ENCODE results near the gene IL32. TPM values are rescaled to one million over a fixed set of nuclear protein-coding genes. Genes with fewer than 3 reads are reported as not detected.

IL32 gene
- total and polyA plus RNA-seq, 2 experiments from 2014 or later = 2.3 to 6.1 TPM

DNA sequence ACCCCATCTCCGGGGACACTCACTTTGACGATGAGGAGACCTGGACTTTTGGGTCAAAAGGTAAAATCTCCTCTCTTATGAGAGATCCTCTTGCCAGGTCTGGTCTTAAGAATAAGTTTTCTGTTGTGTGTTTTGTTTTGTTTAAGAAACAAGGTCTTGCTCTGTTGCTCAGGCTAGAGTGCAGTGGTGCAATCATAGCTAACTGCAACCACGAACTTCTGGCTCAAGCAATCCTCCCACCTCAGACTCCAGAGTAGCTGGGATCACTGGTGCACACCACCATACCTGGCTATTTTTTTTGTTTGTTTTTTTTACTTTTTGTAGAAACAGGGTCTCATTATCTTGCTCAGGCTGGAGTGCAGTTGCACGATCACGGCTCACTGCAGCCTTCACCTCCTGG, 15.0 kb upstream of the IL32 start:
- no peak overlapping the region for H2AFZ ChIP-seq
- H3K9me3 Mint-ChIP-seq = peaks cover 4% of the 10 kb centered on the region; the same call in 2 of the 3 replicates
- ATAC-seq = no peak

More for the DNA sequence above, 15.0 kb upstream of the IL32 start:
- no peaks in the 10 kb centered on the region for H3K9me2 ChIP-seq (ENCODE audit: insufficient read depth)
- Mint-ChIP-seq H3K4me1 (peaks cover 14% of the 10 kb centered on the region), H3K36me3 (ENCODE audit: low read depth) (peaks cover 45% of the 10 kb centered on the region), H3K4me3 (no peak overlapping the region), H3K27ac (no peak overlapping the region), H3K27me3 (ENCODE audit: insufficient read depth, low read depth, poor library complexity) (peaks cover 25% of the 10 kb centered on the region)
- no peak overlapping the region for H3K4me2 ChIP-seq
- H4K20me1 ChIP-seq (replicated peaks; ENCODE audit: insufficient read depth) = peaks cover 7% of the 10 kb centered on the region
- H3K36me3 ChIP-seq (ENCODE audit: insufficient read depth) = no peaks in the 10 kb centered on the region
- H3K4me3 ChIP-seq = no peak overlapping the region
- TF ChIP-seq EZH2phosphoT487 (IDR thresholded peaks at IDR 0.05; ENCODE audit: unreplicated experiment) = no peak
- no peak for TF ChIP-seq EZH2 (IDR thresholded peaks at IDR 0.05; ENCODE audit: low read depth, unreplicated experiment)
- TF ChIP-seq, protein P1, sequence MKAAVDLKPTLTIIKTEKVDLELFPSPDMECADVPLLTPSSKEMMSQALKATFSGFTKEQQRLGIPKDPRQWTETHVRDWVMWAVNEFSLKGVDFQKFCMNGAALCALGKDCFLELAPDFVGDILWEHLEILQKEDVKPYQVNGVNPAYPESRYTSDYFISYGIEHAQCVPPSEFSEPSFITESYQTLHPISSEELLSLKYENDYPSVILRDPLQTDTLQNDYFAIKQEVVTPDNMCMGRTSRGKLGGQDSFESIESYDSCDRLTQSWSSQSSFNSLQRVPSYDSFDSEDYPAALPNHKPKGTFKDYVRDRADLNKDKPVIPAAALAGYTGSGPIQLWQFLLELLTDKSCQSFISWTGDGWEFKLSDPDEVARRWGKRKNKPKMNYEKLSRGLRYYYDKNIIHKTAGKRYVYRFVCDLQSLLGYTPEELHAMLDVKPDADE (IDR thresholded peaks at IDR 0.05) = no peak
- TF ChIP-seq, protein P2, sequence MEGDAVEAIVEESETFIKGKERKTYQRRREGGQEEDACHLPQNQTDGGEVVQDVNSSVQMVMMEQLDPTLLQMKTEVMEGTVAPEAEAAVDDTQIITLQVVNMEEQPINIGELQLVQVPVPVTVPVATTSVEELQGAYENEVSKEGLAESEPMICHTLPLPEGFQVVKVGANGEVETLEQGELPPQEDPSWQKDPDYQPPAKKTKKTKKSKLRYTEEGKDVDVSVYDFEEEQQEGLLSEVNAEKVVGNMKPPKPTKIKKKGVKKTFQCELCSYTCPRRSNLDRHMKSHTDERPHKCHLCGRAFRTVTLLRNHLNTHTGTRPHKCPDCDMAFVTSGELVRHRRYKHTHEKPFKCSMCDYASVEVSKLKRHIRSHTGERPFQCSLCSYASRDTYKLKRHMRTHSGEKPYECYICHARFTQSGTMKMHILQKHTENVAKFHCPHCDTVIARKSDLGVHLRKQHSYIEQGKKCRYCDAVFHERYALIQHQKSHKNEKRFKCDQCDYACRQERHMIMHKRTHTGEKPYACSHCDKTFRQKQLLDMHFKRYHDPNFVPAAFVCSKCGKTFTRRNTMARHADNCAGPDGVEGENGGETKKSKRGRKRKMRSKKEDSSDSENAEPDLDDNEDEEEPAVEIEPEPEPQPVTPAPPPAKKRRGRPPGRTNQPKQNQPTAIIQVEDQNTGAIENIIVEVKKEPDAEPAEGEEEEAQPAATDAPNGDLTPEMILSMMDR (conservative IDR thresholded peaks at IDR 0.05; ENCODE audit: low read depth in 2 of 2) = no peak
- TF ChIP-seq, protein P3, sequence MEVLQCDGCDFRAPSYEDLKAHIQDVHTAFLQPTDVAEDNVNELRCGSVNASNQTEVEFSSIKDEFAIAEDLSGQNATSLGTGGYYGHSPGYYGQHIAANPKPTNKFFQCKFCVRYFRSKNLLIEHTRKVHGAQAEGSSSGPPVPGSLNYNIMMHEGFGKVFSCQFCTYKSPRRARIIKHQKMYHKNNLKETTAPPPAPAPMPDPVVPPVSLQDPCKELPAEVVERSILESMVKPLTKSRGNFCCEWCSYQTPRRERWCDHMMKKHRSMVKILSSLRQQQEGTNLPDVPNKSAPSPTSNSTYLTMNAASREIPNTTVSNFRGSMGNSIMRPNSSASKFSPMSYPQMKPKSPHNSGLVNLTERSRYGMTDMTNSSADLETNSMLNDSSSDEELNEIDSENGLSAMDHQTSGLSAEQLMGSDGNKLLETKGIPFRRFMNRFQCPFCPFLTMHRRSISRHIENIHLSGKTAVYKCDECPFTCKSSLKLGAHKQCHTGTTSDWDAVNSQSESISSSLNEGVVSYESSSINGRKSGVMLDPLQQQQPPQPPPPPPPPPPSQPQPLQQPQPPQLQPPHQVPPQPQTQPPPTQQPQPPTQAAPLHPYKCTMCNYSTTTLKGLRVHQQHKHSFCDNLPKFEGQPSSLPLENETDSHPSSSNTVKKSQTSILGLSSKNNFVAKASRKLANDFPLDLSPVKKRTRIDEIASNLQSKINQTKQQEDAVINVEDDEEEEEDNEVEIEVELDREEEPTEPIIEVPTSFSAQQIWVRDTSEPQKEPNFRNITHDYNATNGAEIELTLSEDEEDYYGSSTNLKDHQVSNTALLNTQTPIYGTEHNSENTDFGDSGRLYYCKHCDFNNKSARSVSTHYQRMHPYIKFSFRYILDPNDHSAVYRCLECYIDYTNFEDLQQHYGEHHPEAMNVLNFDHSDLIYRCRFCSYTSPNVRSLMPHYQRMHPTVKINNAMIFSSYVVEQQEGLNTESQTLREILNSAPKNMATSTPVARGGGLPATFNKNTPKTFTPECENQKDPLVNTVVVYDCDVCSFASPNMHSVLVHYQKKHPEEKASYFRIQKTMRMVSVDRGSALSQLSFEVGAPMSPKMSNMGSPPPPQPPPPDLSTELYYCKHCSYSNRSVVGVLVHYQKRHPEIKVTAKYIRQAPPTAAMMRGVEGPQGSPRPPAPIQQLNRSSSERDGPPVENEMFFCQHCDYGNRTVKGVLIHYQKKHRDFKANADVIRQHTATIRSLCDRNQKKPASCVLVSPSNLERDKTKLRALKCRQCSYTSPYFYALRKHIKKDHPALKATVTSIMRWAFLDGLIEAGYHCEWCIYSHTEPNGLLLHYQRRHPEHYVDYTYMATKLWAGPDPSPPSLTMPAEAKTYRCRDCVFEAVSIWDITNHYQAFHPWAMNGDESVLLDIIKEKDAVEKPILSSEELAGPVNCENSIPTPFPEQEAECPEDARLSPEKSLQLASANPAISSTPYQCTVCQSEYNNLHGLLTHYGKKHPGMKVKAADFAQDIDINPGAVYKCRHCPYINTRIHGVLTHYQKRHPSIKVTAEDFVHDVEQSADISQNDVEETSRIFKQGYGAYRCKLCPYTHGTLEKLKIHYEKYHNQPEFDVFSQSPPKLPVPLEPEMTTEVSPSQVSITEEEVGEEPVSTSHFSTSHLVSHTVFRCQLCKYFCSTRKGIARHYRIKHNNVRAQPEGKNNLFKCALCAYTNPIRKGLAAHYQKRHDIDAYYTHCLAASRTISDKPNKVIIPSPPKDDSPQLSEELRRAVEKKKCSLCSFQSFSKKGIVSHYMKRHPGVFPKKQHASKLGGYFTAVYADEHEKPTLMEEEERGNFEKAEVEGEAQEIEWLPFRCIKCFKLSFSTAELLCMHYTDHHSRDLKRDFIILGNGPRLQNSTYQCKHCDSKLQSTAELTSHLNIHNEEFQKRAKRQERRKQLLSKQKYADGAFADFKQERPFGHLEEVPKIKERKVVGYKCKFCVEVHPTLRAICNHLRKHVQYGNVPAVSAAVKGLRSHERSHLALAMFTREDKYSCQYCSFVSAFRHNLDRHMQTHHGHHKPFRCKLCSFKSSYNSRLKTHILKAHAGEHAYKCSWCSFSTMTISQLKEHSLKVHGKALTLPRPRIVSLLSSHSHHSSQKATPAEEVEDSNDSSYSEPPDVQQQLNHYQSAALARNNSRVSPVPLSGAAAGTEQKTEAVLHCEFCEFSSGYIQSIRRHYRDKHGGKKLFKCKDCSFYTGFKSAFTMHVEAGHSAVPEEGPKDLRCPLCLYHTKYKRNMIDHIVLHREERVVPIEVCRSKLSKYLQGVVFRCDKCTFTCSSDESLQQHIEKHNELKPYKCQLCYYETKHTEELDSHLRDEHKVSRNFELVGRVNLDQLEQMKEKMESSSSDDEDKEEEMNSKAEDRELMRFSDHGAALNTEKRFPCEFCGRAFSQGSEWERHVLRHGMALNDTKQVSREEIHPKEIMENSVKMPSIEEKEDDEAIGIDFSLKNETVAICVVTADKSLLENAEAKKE (CRISPR knock-in tag; IDR thresholded peaks at IDR 0.05) = no peak
- no peak for TF ChIP-seq STAT1 (IDR thresholded peaks at IDR 0.05; ENCODE audit: unreplicated experiment)
- no peak for TF ChIP-seq JUNB (IDR thresholded peaks at IDR 0.05; ENCODE audit: unreplicated experiment)
- TF ChIP-seq, protein P4, sequence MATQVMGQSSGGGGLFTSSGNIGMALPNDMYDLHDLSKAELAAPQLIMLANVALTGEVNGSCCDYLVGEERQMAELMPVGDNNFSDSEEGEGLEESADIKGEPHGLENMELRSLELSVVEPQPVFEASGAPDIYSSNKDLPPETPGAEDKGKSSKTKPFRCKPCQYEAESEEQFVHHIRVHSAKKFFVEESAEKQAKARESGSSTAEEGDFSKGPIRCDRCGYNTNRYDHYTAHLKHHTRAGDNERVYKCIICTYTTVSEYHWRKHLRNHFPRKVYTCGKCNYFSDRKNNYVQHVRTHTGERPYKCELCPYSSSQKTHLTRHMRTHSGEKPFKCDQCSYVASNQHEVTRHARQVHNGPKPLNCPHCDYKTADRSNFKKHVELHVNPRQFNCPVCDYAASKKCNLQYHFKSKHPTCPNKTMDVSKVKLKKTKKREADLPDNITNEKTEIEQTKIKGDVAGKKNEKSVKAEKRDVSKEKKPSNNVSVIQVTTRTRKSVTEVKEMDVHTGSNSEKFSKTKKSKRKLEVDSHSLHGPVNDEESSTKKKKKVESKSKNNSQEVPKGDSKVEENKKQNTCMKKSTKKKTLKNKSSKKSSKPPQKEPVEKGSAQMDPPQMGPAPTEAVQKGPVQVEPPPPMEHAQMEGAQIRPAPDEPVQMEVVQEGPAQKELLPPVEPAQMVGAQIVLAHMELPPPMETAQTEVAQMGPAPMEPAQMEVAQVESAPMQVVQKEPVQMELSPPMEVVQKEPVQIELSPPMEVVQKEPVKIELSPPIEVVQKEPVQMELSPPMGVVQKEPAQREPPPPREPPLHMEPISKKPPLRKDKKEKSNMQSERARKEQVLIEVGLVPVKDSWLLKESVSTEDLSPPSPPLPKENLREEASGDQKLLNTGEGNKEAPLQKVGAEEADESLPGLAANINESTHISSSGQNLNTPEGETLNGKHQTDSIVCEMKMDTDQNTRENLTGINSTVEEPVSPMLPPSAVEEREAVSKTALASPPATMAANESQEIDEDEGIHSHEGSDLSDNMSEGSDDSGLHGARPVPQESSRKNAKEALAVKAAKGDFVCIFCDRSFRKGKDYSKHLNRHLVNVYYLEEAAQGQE (IDR thresholded peaks at IDR 0.05; ENCODE audit: unreplicated experiment) = no peak
- TF ChIP-seq ZNF331 (CRISPR knock-in tag; IDR thresholded peaks at IDR 0.05; ENCODE audit: low read depth) = no peak
- no peak for TF ChIP-seq ZNF114 (CRISPR knock-in tag; IDR thresholded peaks at IDR 0.05)
- no peak for TF ChIP-seq CREB1 (CRISPR knock-in tag; IDR thresholded peaks at IDR 0.05; ENCODE audit: low read depth)
- peaks cover 9% of the 10 kb centered on the region; the same call in 1 of the 2 replicates for H3K4me1 ChIP-seq (ENCODE audit: insufficient read depth)
- no peaks in the 10 kb centered on the region; the same call in 1 of the 2 replicates for H3K79me2 ChIP-seq (replicated peaks; ENCODE audit: insufficient read depth)
- H3K27me3 ChIP-seq (ENCODE audit: insufficient read depth) = peaks cover 27% of the 10 kb centered on the region
- H3F3A ChIP-seq (replicated peaks; ENCODE audit: low read depth) = peaks cover 11% of the 10 kb centered on the region
- H3K27ac ChIP-seq (ENCODE audit: low read depth) = no peak overlapping the region
- DNase-seq (ENCODE audit: low spot score) = no peak

Data from GM23338 (cell line).